Inferior parietal cortex (tissue), 1 donor: ENCODE measurements around the gene SLC25A3.
"Not testable (repeated sequence)": the region's sequence is repeated elsewhere in the genome, so short reads cannot be mapped to it uniquely, and the experiment has no call there.

Experiments
- DNase-seq: peaks from one replicate; pipeline ENCODE4 v3.0.0-alpha.2; 2016; ENCODE audit errors: extremely low spot score

Gene SLC25A3

DNA sequence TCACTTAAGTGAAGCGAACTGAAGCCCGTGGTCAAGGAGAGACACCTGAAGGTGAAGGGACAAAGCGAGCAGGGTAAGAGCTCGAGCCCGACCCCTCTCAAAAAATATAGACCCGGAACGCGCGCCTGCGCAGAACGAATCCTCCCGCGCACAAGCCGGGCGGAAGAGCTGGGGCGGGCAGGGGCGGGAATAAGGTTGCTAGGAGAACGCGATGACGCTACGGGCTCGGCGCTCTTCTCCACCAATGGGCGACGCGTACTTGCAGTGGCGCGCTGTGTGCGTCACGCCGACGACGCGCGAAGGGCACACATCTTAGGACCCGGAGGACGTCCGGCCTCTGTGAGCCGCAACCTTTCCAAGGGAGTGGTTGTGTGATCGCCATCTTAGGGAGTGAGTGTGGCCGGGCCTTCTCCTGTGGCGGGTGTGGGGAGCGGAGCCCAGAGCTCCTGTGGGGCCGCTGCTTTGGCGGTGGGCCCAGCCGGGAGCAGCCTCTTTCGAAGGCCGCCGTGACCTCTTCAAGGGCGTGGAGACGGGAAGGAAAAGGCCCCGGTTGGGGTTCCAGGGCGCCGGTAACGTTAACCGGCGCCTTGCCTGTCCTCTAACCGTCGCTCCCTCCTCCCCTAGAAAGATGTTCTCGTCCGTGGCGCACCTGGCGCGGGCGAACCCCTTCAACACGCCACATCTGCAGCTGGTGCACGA, at the start of gene SLC25A3:
SLC25A3 (plus strand) TSS at position 336 of the 699 bp plus-strand sequence; CDS start at position 629, 293 bp downstream.
- peak; percentile 97 for DNase-seq

GRCh38 chr12:98543701-98544100, 49.8 kb upstream of the SLC25A3 start:
- no peak for DNase-seq

- DNase-seq = no peak
Measured at GRCh38 chr12:98544751-98545150, 48.7 kb upstream of the SLC25A3 start.

GRCh38 chr12:98549371-98550110, 43.9 kb upstream of the SLC25A3 start:
- DNase-seq = no peak

DNA sequence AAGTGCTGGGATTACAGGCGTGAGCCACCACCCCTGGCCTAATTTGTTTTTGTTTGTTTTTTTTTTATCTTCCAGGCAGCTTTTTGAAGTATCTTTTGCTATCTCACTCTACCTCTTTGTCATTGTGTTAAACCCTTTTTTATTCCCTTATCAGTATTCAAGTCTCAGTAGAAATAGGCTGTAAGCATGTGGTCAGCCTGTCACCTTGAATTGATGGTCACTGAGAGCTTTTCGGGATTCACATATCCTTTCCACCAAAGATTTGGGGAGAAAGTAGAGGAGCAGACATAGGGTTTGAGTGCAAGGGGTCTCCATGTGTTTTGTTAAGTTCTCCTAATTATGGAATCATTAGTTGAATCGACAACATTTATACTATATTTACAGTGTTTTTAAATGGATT, 41.7 kb upstream of the SLC25A3 start:
- no peak for DNase-seq

DNA sequence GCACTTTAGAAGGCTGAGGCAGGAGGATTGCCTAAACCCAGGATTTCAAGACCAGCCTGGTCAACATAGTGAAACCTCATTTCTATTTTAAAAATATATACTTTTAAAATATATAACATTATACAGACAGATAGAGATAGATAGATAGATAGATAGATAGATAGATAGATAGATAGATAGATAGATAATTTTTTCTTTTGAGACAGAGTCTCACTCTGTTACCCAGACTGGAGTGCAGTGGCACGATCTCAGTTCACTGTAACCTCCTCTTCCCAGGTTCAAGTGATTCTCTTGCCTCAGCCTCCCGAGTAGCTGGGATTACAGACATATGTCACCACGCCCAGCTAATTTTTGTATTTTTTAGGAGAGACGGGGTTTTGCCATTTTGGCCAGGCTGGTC, 35.4 kb upstream of the SLC25A3 start:
- DNase-seq = not testable (repeated sequence)

DNA sequence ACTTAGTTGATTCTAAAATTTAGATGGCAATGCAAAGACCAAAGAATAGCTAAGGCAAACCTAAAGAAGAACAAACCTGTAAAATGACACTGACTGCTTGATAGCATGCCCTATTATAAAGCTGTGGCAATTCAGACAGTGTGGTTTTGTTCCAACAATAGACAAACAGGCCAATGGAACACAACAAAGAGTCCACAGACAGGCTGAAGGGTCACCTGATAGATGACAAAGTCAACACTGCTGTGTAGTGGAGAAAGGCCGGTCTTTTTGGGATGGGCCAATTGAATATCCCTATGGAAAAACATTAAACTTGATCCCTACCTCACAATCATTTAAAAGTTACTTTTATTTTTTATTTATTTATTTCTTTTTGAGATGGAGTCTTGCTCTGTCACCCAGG, 33.8 kb upstream of the SLC25A3 start:
- DNase-seq = peak; percentile 67

GRCh38 chr12:98561846-98562245, 31.6 kb upstream of the SLC25A3 start:
- no peak for DNase-seq

GRCh38 chr12:98572010-98572409, 21.5 kb upstream of the SLC25A3 start:
- DNase-seq = no peak

GRCh38 chr12:98574110-98574509, 19.4 kb upstream of the SLC25A3 start:
- no peak for DNase-seq

DNA sequence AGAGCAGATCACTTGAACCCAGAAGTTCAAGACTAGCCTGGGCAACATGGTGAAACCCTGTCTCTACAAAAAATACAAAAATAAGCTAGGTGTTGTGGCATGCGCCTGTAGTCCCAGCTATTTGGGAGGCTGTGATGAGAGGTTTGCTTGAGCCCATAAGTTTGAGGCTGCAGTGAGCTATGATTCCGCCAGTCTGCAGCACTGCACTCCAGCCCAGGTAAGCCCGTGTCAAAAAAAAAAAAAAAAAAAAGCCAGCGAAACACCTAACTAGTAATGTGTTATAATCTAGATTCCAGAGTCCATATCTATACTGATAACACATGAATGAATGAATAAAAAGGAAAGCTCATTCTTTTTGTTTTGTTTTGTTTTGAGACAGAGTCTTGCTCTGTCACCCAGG, 18.5 kb upstream of the SLC25A3 start:
- no peak for DNase-seq

GRCh38 chr12:98576795-98577194, 16.7 kb upstream of the SLC25A3 start:
- not testable (repeated sequence) for DNase-seq

DNA sequence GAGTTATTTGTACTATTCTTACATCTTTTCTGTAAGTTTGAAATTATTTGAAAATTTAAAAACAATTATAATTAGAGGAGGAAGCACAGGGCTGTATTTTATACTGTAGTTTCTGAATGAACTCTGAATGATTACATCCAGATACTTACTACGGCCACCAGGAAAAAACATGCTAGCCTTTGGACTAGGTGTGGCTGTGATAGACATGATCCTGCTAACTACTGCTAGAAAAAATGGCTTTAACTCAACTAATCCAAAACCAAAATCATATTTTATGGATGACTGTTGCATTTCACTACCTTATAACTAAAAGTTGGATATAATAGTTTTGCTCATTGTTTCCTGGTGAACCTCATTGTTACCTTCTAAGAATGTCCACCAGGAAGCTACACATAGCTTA, 15.1 kb upstream of the SLC25A3 start:
- DNase-seq = no peak

GRCh38 chr12:98578821-98579220, 14.7 kb upstream of the SLC25A3 start:
- no peak for DNase-seq

- no peak for DNase-seq
Measured at GRCh38 chr12:98579347-98579746, 14.1 kb upstream of the SLC25A3 start.

DNA sequence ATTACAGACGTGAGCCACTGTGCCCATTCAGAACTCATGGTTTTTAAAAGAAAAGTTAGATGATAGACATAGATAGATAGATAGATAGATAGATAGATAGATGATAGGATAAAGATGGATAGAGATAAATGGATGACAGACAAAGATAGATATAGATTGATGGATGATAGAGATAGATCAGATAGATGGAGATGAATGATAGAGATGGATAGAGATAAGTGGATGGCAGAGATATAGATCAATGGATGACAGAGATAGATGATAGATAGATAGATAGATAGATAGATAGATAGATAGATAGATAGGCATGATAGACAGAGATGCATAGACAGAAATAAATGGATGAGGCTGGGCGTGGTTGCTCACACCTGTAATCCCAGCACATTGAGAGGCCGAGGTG, 13.7 kb upstream of the SLC25A3 start:
- DNase-seq = no peak

GRCh38 chr12:98580695-98581094, 12.8 kb upstream of the SLC25A3 start:
- DNase-seq = no peak

GRCh38 chr12:98581101-98581500, 12.4 kb upstream of the SLC25A3 start:
- no peak for DNase-seq

DNA sequence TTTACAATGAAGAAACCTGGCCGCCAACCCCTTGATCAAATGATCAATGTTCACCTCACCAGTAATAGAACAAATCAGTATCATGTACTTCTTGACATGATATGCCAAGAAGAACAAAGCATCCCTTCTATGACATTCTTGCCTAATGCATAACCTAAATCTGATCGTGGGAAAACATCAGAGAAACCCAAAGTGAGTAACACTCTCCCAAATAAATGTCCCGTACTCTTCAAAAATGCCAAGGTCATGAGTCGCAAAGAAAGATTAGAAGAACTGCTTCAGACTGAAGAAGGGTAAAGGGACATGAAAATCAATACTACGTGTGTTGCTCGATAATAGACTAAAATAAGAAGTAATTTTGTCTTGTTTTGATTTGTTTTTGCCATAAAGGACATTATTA, 11.4 kb upstream of the SLC25A3 start:
- no peak for DNase-seq

- DNase-seq = no peak
Measured at GRCh38 chr12:98587084-98587483, 6.4 kb upstream of the SLC25A3 start.

GRCh38 chr12:98591209-98591608, 2.3 kb upstream of the SLC25A3 start:
- no peak for DNase-seq

- DNase-seq = no peak
Measured at GRCh38 chr12:98592825-98593322, 612 bp upstream of the SLC25A3 start.
